DMS79 (cell line): ENCODE measurements around the gene CDH11.

ENCODE experiments used
- DNase-seq: peaks from one replicate; lab custom pipeline; 2025; lab: John Stamatoyannopoulos, UW

CDH11 gene

GRCh38 chr16:65117811-65118448 lies 3.9 kb downstream of the CDH11 start:
- DNase-seq, result no peak

- DNase-seq, result no peak
Measured at GRCh38 chr16:65116818-65117430, 4.9 kb downstream of the CDH11 start.

GRCh38 chr16:65116216-65116615 lies 5.6 kb downstream of the CDH11 start:
- no peak for DNase-seq

GRCh38 chr16:65114527-65114926 lies 7.3 kb downstream of the CDH11 start:
- no peak for DNase-seq

GRCh38 chr16:65113441-65113840 lies 8.4 kb downstream of the CDH11 start:
- DNase-seq, result no peak

- DNase-seq, result no peak
Measured at GRCh38 chr16:65111306-65111705, 10.6 kb downstream of the CDH11 start.

- no peak for DNase-seq
Measured at GRCh38 chr16:65106757-65107156, 15.1 kb downstream of the CDH11 start.

GRCh38 chr16:65105171-65105570 lies 16.7 kb downstream of the CDH11 start:
- no peak for DNase-seq

GRCh38 chr16:65104471-65104870 lies 17.4 kb downstream of the CDH11 start:
- DNase-seq, result no peak

GRCh38 chr16:65102326-65102725 lies 19.5 kb downstream of the CDH11 start:
- no peak for DNase-seq

GRCh38 chr16:65101009-65101408 lies 20.9 kb downstream of the CDH11 start:
- DNase-seq, result no peak

GRCh38 chr16:65099607-65100006 lies 22.3 kb downstream of the CDH11 start:
- DNase-seq, result no peak

GRCh38 chr16:65098916-65099315 lies 22.9 kb downstream of the CDH11 start:
- no peak for DNase-seq

- no peak for DNase-seq
Measured at GRCh38 chr16:65097296-65097695, 24.6 kb downstream of the CDH11 start.

GRCh38 chr16:65095906-65096305 lies 26.0 kb downstream of the CDH11 start:
- DNase-seq, result no peak

- DNase-seq, result no peak
Measured at GRCh38 chr16:65095090-65095728, 26.7 kb downstream of the CDH11 start.

- no peak for DNase-seq
Measured at GRCh38 chr16:65094009-65094408, 27.9 kb downstream of the CDH11 start.

- DNase-seq, result no peak
Measured at GRCh38 chr16:65083164-65083857, 38.6 kb downstream of the CDH11 start.

- DNase-seq, result no peak
Measured at GRCh38 chr16:65079549-65079948, 42.3 kb downstream of the CDH11 start.

- no peak for DNase-seq
Measured at GRCh38 chr16:65077181-65077580, 44.7 kb downstream of the CDH11 start.

- no peak for DNase-seq
Measured at GRCh38 chr16:65075877-65076276, 46.0 kb downstream of the CDH11 start.

GRCh38 chr16:65071433-65072311 lies 50.2 kb downstream of the CDH11 start:
- no peak for DNase-seq
